HEK293 (cell line): Measurements from ENCODE around the gene CCBE1.

Source experiments
- CTCF ChIA-PET: fragments of 350-600 bp; formaldehyde crosslinking; extraction: SDS; loops from one replicate; lab custom pipeline; 2021; ENCODE audit warnings: antibody characterized with exemption; lab: Yijun Ruan, JAX
- POLR2A ChIA-PET: fragments of 300-600 bp; formaldehyde crosslinking; extraction: SDS; loops from one replicate; lab custom pipeline; 2020; ENCODE audit warnings: antibody characterized with exemption, inconsistent platforms; lab: Yijun Ruan, JAX
- H3K27ac ChIP-seq: fragments of 200-500 bp; sonication (Bioruptor generic); 2 replicates; pipeline ENCODE4 v1.5.1; 2014; ENCODE audit warnings: low read depth, low read length, control low read depth, inconsistent platforms; ENCODE audit errors: extremely low read depth
- H3K36me3 ChIP-seq, 2 experiments: fragments of 200-500 bp in 1 of 2; sonication (Bioruptor generic) in 1 of 2; 1 replicate in 1 of 2; 2 replicates in 1 of 2; pipeline ENCODE4 v1.5.1; 2014 to 2017; ENCODE audit warnings: inconsistent platforms in 2 of 2, low read length in 2 of 2; ENCODE audit not compliant: control insufficient read depth in 2 of 2, insufficient read depth in 1 of 2
- H3K4me1 ChIP-seq: fragments of 200-500 bp; sonication (Bioruptor generic); 2 replicates; pipeline ENCODE4 v1.5.1; 2014; ENCODE audit warnings: mild to moderate bottlenecking, low read length, inconsistent platforms; ENCODE audit not compliant: control insufficient read depth, insufficient read depth
- H3K4me3 ChIP-seq: 2 replicates; pipeline ENCODE4 v1.5.1; 2011; ENCODE audit warnings: low read depth, mild to moderate bottlenecking, control low read depth, low read length, moderate library complexity
- H3K9me3 ChIP-seq: fragments of 200-500 bp; sonication (Bioruptor generic); 2 replicates; pipeline ENCODE4 v1.5.1; 2014; ENCODE audit warnings: low read depth, low read length, inconsistent platforms; ENCODE audit not compliant: control insufficient read depth, insufficient read depth
- HOXD13 ChIP-seq: sonication (generic); formaldehyde crosslinking; IDR thresholded peaks from 2 replicates; pipeline ENCODE4 v1.8.0; 2022; ENCODE audit warnings: missing genetic modification reagents, borderline replicate concordance
- KLF8 ChIP-seq: fragments of 450-650 bp; formaldehyde crosslinking; IDR thresholded peaks from 2 replicates; pipeline ENCODE4 v1.5.1; 2016; ENCODE audit warnings: missing biosample characterization, missing genetic modification characterization
- MZF1 ChIP-seq: fragments of 450-650 bp; formaldehyde crosslinking; IDR thresholded peaks from 2 replicates; pipeline ENCODE4 v1.5.1; 2017; ENCODE audit warnings: missing biosample characterization, missing genetic modification characterization, borderline replicate concordance
- PRDM1 ChIP-seq: fragments of 450-650 bp; formaldehyde crosslinking; IDR thresholded peaks from 2 replicates; pipeline ENCODE4; 2016; ENCODE audit warnings: missing biosample characterization, missing genetic modification characterization
- REPIN1 ChIP-seq: fragments of 450-650 bp; formaldehyde crosslinking; IDR thresholded peaks from 2 replicates; pipeline ENCODE4 v1.5.1; 2017; ENCODE audit warnings: missing biosample characterization, missing genetic modification characterization, low read depth
- SETDB1 ChIP-seq: IDR thresholded peaks from one replicate; pipeline ENCODE4 v1.6.1; 2017; ENCODE audit warnings: mild to moderate bottlenecking, low read length, moderate library complexity, mixed read lengths; ENCODE audit not compliant: insufficient read length
- SP2 ChIP-seq: fragments of 450-650 bp; formaldehyde crosslinking; IDR thresholded peaks from 2 replicates; pipeline ENCODE4 v1.5.1; 2016; ENCODE audit warnings: missing biosample characterization, missing genetic modification characterization
- TRIM28 ChIP-seq: IDR thresholded peaks from 2 replicates; pipeline ENCODE4 v1.6.1; 2011; ENCODE audit warnings: low read length, control low read depth, borderline replicate concordance
- YY1 ChIP-seq: fragments of 450-650 bp; formaldehyde crosslinking; IDR thresholded peaks from 2 replicates; pipeline ENCODE4 v1.5.1; 2018; ENCODE audit warnings: missing biosample characterization, missing genetic modification characterization
- ZBTB7A ChIP-seq: fragments of 450-650 bp; formaldehyde crosslinking; IDR thresholded peaks from 2 replicates; pipeline ENCODE4 v1.5.1; 2016; ENCODE audit warnings: low read depth, missing biosample characterization, missing genetic modification characterization
- ZNF138 ChIP-seq: fragments of 450-650 bp; formaldehyde crosslinking; IDR thresholded peaks from 2 replicates; pipeline ENCODE4 v1.5.1; 2016; ENCODE audit warnings: missing biosample characterization, missing genetic modification characterization, borderline replicate concordance
- ZNF175 ChIP-seq: fragments of 450-650 bp; formaldehyde crosslinking; IDR thresholded peaks from 2 replicates; pipeline ENCODE4 v1.5.1; 2016; ENCODE audit warnings: missing biosample characterization, missing genetic modification characterization
- ZNF211 ChIP-seq: fragments of 450-650 bp; formaldehyde crosslinking; IDR thresholded peaks from 2 replicates; pipeline ENCODE4 v1.5.1; 2016; ENCODE audit warnings: low read depth, missing biosample characterization, missing genetic modification characterization
- ZNF221 ChIP-seq: fragments of 450-650 bp; formaldehyde crosslinking; IDR thresholded peaks from 2 replicates; pipeline ENCODE4 v1.5.1; 2017; ENCODE audit warnings: missing biosample characterization, missing genetic modification characterization, borderline replicate concordance
- ZNF23 ChIP-seq: fragments of 450-650 bp; formaldehyde crosslinking; IDR thresholded peaks from 2 replicates; pipeline ENCODE4 v1.5.1; 2016; ENCODE audit warnings: missing biosample characterization, missing genetic modification characterization, borderline replicate concordance
- ZNF335 ChIP-seq: fragments of 450-650 bp; formaldehyde crosslinking; conservative IDR thresholded peaks from 2 replicates; pipeline ENCODE4 v1.5.1; 2016; ENCODE audit warnings: missing biosample characterization, missing genetic modification characterization
- ZNF394 ChIP-seq: fragments of 450-650 bp; formaldehyde crosslinking; IDR thresholded peaks from 2 replicates; pipeline ENCODE4 v1.5.1; 2016; ENCODE audit warnings: missing biosample characterization, missing genetic modification characterization, mild to moderate bottlenecking, moderate library complexity, borderline replicate concordance
- ZNF501 ChIP-seq: fragments of 450-650 bp; formaldehyde crosslinking; IDR thresholded peaks from 2 replicates; pipeline ENCODE4 v1.5.1; 2016; ENCODE audit warnings: missing biosample characterization, missing genetic modification characterization
- ZNF510 ChIP-seq: fragments of 450-650 bp; formaldehyde crosslinking; IDR thresholded peaks from 2 replicates; pipeline ENCODE4 v1.5.1; 2018; ENCODE audit warnings: mild to moderate bottlenecking, missing genetic modification characterization, missing biosample characterization; ENCODE audit not compliant: insufficient replicate concordance
- ZNF549 ChIP-seq: fragments of 450-650 bp; IDR thresholded peaks from 2 replicates; pipeline ENCODE4 v1.5.1; 2018; ENCODE audit warnings: missing biosample characterization, missing genetic modification characterization, mild to moderate bottlenecking, inconsistent platforms, moderate library complexity
- ZSCAN16 ChIP-seq: fragments of 450-650 bp; formaldehyde crosslinking; IDR thresholded peaks from 2 replicates; pipeline ENCODE4 v1.5.1; 2016; ENCODE audit warnings: missing biosample characterization, missing genetic modification characterization
- TF ChIP-seq, protein P1 (sequence below): fragments of 450-650 bp; formaldehyde crosslinking; IDR thresholded peaks from 2 replicates; pipeline ENCODE4 v1.5.1; 2016; ENCODE audit warnings: missing biosample characterization, missing genetic modification characterization
- TF ChIP-seq, protein P2 (sequence below): fragments of 450-650 bp; formaldehyde crosslinking; IDR thresholded peaks from 2 replicates; pipeline ENCODE4 v1.5.0; 2017; ENCODE audit warnings: missing biosample characterization, missing genetic modification characterization, borderline replicate concordance
- TF ChIP-seq, protein P3 (sequence below): fragments of 450-650 bp; formaldehyde crosslinking; IDR thresholded peaks from 2 replicates; pipeline ENCODE4 v1.5.1; 2016; ENCODE audit warnings: missing biosample characterization, missing genetic modification characterization
- TF ChIP-seq, protein P4 (sequence below): fragments of 450-650 bp; formaldehyde crosslinking; IDR thresholded peaks from 2 replicates; pipeline ENCODE4 v1.5.1; 2016; ENCODE audit warnings: missing biosample characterization, missing genetic modification characterization, borderline replicate concordance
- TF ChIP-seq, protein P5 (sequence below): fragments of 450-650 bp; IDR thresholded peaks from 2 replicates; pipeline ENCODE4 v1.5.1; 2018; ENCODE audit warnings: missing biosample characterization, missing genetic modification characterization

CCBE1 gene

DNA sequence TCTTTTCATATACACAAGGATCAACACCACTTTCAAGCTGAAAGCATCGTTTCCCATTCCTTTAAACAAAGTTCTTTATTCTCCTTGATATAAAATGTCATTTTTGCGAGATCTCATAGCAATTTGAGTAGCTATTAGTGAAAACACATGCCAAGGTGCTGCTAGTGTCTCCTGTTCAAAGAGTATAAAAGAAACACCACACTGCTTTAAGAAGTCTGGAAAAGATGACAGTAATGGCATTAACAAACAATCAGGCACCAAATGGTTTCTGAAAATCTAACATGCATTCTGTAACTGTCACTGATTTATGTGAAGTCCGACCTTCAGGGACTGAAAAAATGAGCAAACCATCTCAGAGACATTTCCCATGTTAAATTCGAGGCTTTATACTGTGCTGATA lies 2.4 kb downstream of the CCBE1 start (continued):
- no peak for TF ChIP-seq ZNF394 (tag by site-specific recombination)
- TF ChIP-seq, protein P1, sequence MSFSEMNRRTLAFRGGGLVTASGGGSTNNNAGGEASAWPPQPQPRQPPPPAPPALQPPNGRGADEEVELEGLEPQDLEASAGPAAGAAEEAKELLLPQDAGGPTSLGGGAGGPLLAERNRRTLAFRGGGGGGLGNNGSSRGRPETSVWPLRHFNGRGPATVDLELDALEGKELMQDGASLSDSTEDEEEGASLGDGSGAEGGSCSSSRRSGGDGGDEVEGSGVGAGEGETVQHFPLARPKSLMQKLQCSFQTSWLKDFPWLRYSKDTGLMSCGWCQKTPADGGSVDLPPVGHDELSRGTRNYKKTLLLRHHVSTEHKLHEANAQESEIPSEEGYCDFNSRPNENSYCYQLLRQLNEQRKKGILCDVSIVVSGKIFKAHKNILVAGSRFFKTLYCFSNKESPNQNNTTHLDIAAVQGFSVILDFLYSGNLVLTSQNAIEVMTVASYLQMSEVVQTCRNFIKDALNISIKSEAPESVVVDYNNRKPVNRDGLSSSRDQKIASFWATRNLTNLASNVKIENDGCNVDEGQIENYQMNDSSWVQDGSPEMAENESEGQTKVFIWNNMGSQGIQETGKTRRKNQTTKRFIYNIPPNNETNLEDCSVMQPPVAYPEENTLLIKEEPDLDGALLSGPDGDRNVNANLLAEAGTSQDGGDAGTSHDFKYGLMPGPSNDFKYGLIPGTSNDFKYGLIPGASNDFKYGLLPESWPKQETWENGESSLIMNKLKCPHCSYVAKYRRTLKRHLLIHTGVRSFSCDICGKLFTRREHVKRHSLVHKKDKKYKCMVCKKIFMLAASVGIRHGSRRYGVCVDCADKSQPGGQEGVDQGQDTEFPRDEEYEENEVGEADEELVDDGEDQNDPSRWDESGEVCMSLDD (tag by site-specific recombination), result no peak
- no peak for TF ChIP-seq YY1 (tag by site-specific recombination)
- TF ChIP-seq ZNF221, result no peak
- no peak for TF ChIP-seq ZNF211 (tag by site-specific recombination)
- no peak for TF ChIP-seq HOXD13
- no peak for TF ChIP-seq ZBTB7A (tag by site-specific recombination)
- no peak for TF ChIP-seq ZNF175 (tag by site-specific recombination)
- no peak for TF ChIP-seq ZNF549
- no peak for TF ChIP-seq ZNF23 (tag by site-specific recombination)
- no peak for TF ChIP-seq MZF1 (tag by site-specific recombination)
- TF ChIP-seq, protein P2, sequence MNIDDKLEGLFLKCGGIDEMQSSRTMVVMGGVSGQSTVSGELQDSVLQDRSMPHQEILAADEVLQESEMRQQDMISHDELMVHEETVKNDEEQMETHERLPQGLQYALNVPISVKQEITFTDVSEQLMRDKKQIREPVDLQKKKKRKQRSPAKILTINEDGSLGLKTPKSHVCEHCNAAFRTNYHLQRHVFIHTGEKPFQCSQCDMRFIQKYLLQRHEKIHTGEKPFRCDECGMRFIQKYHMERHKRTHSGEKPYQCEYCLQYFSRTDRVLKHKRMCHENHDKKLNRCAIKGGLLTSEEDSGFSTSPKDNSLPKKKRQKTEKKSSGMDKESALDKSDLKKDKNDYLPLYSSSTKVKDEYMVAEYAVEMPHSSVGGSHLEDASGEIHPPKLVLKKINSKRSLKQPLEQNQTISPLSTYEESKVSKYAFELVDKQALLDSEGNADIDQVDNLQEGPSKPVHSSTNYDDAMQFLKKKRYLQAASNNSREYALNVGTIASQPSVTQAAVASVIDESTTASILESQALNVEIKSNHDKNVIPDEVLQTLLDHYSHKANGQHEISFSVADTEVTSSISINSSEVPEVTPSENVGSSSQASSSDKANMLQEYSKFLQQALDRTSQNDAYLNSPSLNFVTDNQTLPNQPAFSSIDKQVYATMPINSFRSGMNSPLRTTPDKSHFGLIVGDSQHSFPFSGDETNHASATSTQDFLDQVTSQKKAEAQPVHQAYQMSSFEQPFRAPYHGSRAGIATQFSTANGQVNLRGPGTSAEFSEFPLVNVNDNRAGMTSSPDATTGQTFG, result no peak

DNA sequence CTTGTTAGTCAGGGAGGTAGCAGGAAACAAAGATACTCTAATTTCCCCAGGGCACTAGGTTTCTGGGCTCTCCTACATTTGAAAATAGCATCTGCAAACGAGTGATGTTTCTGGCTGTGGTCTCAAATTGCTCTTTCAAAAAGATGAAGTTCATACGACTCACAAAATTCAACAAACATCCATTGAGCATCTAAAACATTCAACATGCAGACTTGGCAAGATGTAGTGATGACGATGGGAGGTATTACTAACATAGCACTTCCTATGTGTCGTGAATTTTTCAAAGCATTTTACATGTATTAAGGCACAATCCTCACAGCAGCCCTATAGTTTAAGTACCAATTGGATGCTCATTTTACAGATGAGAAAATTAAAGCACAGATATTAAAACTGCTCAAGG lies 5.2 kb downstream of the CCBE1 start:
- no peaks in the 10 kb centered on the region for H3K9me3 ChIP-seq
- H3K27ac ChIP-seq, result no peak overlapping the region
- no peak overlapping the region for H3K4me3 ChIP-seq
- ChIA-PET POLR2A (no interaction called here), CTCF (interaction anchor here (1.1 to 3.4 kb wide), 3 partner anchors 24 to 131 kb away, joined by 3 to 15 read pairs (median 10); no protein-coding TSS in a partner anchor)
- no peaks in the 10 kb centered on the region for H3K36me3 ChIP-seq
- no peak for TF ChIP-seq PRDM1
- TF ChIP-seq, protein P3, sequence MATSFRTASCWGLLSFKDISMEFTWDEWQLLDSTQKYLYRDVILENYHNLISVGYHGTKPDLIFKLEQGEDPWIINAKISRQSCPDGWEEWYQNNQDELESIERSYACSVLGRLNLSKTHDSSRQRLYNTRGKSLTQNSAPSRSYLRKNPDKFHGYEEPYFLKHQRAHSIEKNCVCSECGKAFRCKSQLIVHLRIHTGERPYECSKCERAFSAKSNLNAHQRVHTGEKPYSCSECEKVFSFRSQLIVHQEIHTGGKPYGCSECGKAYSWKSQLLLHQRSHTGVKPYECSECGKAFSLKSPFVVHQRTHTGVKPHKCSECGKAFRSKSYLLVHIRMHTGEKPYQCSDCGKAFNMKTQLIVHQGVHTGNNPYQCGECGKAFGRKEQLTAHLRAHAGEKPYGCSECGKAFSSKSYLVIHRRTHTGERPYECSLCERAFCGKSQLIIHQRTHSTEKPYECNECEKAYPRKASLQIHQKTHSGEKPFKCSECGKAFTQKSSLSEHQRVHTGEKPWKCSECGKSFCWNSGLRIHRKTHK (tag by site-specific recombination), result no peak
- no peak for TF ChIP-seq TRIM28
- TF ChIP-seq, protein P4, sequence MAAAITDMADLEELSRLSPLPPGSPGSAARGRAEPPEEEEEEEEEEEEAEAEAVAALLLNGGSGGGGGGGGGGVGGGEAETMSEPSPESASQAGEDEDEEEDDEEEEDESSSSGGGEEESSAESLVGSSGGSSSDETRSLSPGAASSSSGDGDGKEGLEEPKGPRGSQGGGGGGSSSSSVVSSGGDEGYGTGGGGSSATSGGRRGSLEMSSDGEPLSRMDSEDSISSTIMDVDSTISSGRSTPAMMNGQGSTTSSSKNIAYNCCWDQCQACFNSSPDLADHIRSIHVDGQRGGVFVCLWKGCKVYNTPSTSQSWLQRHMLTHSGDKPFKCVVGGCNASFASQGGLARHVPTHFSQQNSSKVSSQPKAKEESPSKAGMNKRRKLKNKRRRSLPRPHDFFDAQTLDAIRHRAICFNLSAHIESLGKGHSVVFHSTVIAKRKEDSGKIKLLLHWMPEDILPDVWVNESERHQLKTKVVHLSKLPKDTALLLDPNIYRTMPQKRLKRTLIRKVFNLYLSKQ (tag by site-specific recombination), result no peak
- no peak for TF ChIP-seq ZBTB7A (tag by site-specific recombination)
- TF ChIP-seq, protein P5, sequence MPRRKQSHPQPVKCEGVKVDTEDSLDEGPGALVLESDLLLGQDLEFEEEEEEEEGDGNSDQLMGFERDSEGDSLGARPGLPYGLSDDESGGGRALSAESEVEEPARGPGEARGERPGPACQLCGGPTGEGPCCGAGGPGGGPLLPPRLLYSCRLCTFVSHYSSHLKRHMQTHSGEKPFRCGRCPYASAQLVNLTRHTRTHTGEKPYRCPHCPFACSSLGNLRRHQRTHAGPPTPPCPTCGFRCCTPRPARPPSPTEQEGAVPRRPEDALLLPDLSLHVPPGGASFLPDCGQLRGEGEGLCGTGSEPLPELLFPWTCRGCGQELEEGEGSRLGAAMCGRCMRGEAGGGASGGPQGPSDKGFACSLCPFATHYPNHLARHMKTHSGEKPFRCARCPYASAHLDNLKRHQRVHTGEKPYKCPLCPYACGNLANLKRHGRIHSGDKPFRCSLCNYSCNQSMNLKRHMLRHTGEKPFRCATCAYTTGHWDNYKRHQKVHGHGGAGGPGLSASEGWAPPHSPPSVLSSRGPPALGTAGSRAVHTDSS, result no peak
- no peak for TF ChIP-seq REPIN1 (tag by site-specific recombination)
- no peak for TF ChIP-seq ZNF510 (tag by site-specific recombination)
- no peak for TF ChIP-seq ZSCAN16
- no peak for TF ChIP-seq SETDB1
- no peak for TF ChIP-seq SP2 (tag by site-specific recombination)
- TF ChIP-seq ZNF335 (tag by site-specific recombination), result no peak
- TF ChIP-seq ZNF138, result no peak
- no peak for TF ChIP-seq KLF8 (tag by site-specific recombination)
- no peak for TF ChIP-seq ZNF501 (tag by site-specific recombination)
- no peak for TF ChIP-seq ZNF175 (tag by site-specific recombination)
- H3K4me1 ChIP-seq, result 0 out of 2 replicates have a peak, but pooled peaks cover 5% of the 10 kb centered on the region
